ENCODE results near the gene ERI2.

DNA sequence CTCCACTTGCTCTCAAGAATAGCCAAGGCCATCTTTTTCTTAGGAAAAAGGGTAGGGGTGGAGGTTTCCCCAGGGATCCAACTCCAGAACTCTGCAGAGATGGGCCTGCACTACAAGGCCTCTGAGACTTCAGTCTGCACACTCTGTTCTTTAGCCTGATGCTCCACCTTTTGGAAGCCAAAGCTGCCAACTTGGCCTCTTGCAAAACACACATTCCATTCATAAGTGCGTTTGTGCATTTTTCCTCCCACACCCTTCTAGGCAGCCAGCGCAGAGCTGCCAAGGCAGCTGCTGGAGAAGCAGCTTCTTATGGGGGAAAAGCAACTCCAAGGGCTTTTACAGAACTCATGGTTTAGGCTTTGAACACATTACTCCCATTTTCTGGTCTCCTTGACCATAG, 45.3 kb upstream of the ERI2 start:
- no peak for TF ChIP-seq POLR2AphosphoS5 (IDR thresholded peaks at IDR 0.05; ENCODE audit: borderline replicate concordance, low read depth, low read length)
- no peak for TF ChIP-seq EZH2 (IDR thresholded peaks at IDR 0.05)
- no peak for TF ChIP-seq FOXP2 (optimal IDR thresholded peaks at IDR 0.05; ENCODE audit: control extremely low read depth, extremely low read length, insufficient read depth)

All from SK-N-MC (cell line).